Immature natural killer cell (primary cell): ENCODE data around the gene RFT1. TPM values are rescaled to one million over a fixed set of nuclear protein-coding genes. Genes with fewer than 3 reads are reported as not detected.

ENCODE experiments used
- DNase-seq, 3 donors: peaks; one replicate each; pipeline ENCODE4 v3.0.0; 2022; ENCODE audit warnings: mixed read lengths in 1 of 3
- H3K27ac Mint-ChIP-seq, 6 donors: one replicate each; pipeline ENCODE4 v1.8.0; 2020; ENCODE audit warnings: mixed read lengths in 6 of 6, mild to moderate bottlenecking in 5 of 6, inconsistent platforms in 4 of 6, moderate library complexity in 3 of 6
- H3K27me3 Mint-ChIP-seq, 3 donors: one replicate each; pipeline ENCODE4 v1.8.0; 2020 to 2021; ENCODE audit warnings: low read depth in 3 of 3, mild to moderate bottlenecking in 3 of 3, mixed read lengths in 3 of 3, moderate library complexity in 3 of 3, inconsistent platforms in 1 of 3
- H3K36me3 Mint-ChIP-seq, 3 donors: one replicate each; pipeline ENCODE4 v1.8.0; 2020; ENCODE audit warnings: mixed read lengths in 3 of 3, inconsistent platforms in 2 of 3, mild to moderate bottlenecking in 2 of 3
- H3K4me1 Mint-ChIP-seq, 2 donors: one replicate each; pipeline ENCODE4 v1.8.0; 2020; ENCODE audit warnings: inconsistent platforms in 2 of 2, mild to moderate bottlenecking in 2 of 2, mixed read lengths in 2 of 2, moderate library complexity in 1 of 2
- H3K4me3 Mint-ChIP-seq, 5 donors: one replicate each; pipeline ENCODE4 v1.8.0; 2020; ENCODE audit warnings: mild to moderate bottlenecking in 5 of 5, mixed read lengths in 5 of 5, inconsistent platforms in 3 of 5, moderate library complexity in 3 of 5
- H3K9me3 Mint-ChIP-seq, 6 donors: one replicate each; pipeline ENCODE4 v1.8.0; 2020; ENCODE audit warnings: mild to moderate bottlenecking in 6 of 6, mixed read lengths in 6 of 6, inconsistent platforms in 4 of 6, moderate library complexity in 3 of 6
- polyA plus RNA-seq, 3 donors: library from polyadenylated mRNA; unstranded; fragments of 300-500 nt; fragmentation: Illumina TruSeq; gene quantifications; one replicate each; pipeline ENCODE4 v1.2.3, GENCODE V29; 2021

The RFT1 gene
- polyA plus RNA-seq, 3 donors from 2014 or later: 14.2 to 29.2 (median 21.7) TPM

DNA sequence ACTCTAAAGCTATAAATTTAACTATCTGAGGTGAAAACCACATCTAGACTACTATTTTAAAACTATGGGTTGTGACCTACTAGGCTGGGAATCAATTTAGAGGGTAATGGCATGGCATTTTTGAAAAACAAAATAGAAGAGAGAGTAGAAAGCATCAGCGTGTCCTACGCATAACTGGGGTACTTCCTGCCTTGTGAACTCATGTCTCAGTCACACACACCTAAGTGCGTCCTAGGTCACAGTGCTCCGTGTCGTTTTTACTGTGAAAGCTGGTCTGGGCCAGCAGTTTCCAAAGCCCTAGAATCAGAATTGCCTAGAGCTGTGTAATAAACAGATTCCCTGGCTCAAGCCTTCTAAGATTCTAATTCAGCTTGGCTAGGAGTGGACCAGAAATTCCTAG is 32.3 kb downstream of the RFT1 start:
- no peak overlapping the region for H3K27ac Mint-ChIP-seq
- H3K4me3 Mint-ChIP-seq: no peak overlapping the region
- peaks cover 19 to 49% (median 21%) of the 10 kb centered on the region in 3 donors for H3K36me3 Mint-ChIP-seq
- peaks cover 0 to 2% (median 0%) of the 10 kb centered on the region in 3 donors for H3K27me3 Mint-ChIP-seq
- H3K4me1 Mint-ChIP-seq: no peaks in the 10 kb centered on the region
- no peaks in the 10 kb centered on the region for H3K9me3 Mint-ChIP-seq
- DNase-seq: no peak

DNA sequence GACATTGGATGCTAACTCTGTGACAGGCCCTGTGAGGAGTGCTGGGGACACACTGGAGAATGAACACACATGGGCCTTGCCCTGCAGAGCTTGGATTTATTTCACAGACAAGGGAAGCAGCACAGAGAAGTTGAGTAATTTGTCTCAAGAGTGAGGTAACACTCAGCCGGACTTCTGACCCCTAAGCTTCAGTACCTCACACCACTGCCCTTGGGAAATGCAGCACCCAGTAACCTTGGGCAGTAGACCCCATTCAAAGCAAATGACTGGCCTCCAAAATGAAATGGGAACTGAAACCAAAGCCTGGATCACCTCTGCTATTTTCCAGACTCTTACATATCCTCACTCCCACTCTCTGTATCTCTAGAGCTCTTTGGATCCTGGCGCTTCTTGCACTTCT is 37.3 kb downstream of the RFT1 start:
- DNase-seq: no peak
- Mint-ChIP-seq H3K4me1 (no peaks in the 10 kb centered on the region), H3K9me3 (no peaks in the 10 kb centered on the region), H3K4me3 (no peak overlapping the region), H3K27ac (no peak overlapping the region), H3K36me3 (peaks cover 11 to 35% (median 19%) of the 10 kb centered on the region in 3 donors), H3K27me3 (peaks cover 0 to 1% (median 0%) of the 10 kb centered on the region in 3 donors)

DNA sequence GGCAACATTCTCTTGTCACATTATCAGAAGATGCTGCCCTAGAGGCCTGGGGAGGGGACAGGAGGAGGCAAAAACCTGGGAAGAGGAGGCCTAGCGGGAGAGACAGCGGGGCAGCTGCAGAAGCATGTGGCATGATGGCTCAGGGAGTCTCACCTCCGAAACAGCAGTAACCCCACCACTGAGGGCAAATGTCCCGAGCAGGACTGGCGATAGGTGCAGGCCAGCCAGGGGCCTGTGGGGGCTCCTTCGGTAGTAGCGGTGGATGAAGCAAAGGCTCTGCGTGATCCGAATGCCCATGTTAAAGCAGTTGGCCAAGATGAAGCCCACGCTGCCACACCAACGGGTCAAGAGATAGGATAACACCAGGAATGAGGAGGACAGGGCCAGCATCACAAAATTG is 38.0 kb downstream of the RFT1 start:
- H3K36me3 Mint-ChIP-seq: peaks cover 6 to 35% (median 19%) of the 10 kb centered on the region in 3 donors
- no peak overlapping the region for H3K27ac Mint-ChIP-seq
- DNase-seq: no peak
- no peaks in the 10 kb centered on the region for H3K9me3 Mint-ChIP-seq
- H3K4me3 Mint-ChIP-seq: no peak overlapping the region
- peaks cover 0 to 1% (median 0%) of the 10 kb centered on the region in 3 donors for H3K27me3 Mint-ChIP-seq
- H3K4me1 Mint-ChIP-seq: no peaks in the 10 kb centered on the region

DNA sequence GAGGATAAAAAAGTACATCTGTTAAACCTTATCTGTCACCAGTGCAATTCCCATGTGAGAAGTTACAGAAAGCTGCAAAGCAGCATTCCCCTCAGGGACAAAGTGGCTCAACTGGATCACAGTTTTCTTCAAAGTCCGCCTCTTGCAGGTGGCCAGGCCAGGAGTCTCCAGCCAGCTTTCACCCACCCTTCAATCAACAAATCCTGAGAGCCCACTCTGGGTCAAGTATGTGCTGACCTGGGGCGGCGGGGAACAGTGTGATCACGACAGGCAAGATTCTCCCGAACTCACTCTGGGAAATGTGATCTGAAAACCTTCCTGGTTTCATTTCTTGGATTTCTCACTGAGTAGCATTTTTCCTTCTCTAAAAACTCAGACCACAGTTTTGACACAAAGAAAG is 39.2 kb downstream of the RFT1 start:
- Mint-ChIP-seq H3K9me3 (no peaks in the 10 kb centered on the region), H3K36me3 (peaks cover 4 to 34% (median 19%) of the 10 kb centered on the region in 3 donors), H3K4me3 (no peak overlapping the region), H3K27me3 (peaks cover 0 to 1% (median 0%) of the 10 kb centered on the region in 3 donors), H3K27ac (no peak overlapping the region), H3K4me1 (no peaks in the 10 kb centered on the region)
- no peak for DNase-seq

DNA sequence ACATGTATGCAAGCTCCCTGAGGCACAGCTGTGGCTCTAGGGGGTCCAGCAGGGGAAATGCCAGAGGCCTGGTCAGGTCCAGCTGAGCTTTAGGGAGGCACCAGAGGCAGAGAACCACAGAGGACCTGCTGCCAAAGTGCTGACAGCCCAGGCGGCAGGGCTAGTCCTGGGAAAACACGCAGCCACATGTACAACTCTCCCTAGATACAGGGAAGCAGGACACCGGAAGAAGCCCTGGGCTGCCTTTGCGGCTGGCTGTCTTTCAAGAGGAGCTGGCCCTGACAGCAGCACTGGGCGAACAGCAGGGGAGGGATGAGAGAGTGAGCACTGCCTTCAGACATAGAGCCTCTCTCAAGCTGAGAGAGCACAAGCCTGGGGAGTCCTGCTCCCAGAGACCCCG is 40.7 kb downstream of the RFT1 start:
- Mint-ChIP-seq H3K27me3 (peaks cover 0 to 1% (median 0%) of the 10 kb centered on the region in 3 donors), H3K4me3 (no peak overlapping the region), H3K27ac (no peak overlapping the region), H3K9me3 (no peaks in the 10 kb centered on the region), H3K36me3 (peaks cover 3 to 27% (median 19%) of the 10 kb centered on the region in 3 donors), H3K4me1 (no peaks in the 10 kb centered on the region)
- no peak for DNase-seq

DNA sequence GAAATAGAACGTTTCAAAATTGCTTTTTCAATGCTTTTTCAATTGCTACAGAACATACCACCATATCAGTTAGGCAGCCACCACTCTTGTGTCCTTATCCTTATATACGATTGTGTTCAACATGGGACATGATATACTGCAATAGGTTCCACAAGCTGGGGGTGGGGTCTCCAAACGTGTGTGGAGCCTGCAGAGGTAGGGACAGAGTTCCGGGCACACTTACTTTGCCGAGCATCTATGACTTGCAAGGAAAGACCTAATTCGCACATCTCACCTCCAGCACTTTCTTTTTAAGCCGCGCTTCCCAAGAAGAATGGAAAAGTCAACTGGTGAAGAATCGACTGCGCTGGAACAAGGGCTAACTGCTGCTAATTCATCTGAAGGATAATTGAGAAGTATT is 44.8 kb downstream of the RFT1 start:
- Mint-ChIP-seq H3K27ac (no peak overlapping the region), H3K36me3 (peaks cover 0 to 3% (median 0%) of the 10 kb centered on the region in 3 donors), H3K4me1 (no peaks in the 10 kb centered on the region), H3K4me3 (no peak overlapping the region), H3K9me3 (no peaks in the 10 kb centered on the region), H3K27me3 (peaks cover 0 to 1% (median 0%) of the 10 kb centered on the region in 3 donors)
- no peak for DNase-seq

DNA sequence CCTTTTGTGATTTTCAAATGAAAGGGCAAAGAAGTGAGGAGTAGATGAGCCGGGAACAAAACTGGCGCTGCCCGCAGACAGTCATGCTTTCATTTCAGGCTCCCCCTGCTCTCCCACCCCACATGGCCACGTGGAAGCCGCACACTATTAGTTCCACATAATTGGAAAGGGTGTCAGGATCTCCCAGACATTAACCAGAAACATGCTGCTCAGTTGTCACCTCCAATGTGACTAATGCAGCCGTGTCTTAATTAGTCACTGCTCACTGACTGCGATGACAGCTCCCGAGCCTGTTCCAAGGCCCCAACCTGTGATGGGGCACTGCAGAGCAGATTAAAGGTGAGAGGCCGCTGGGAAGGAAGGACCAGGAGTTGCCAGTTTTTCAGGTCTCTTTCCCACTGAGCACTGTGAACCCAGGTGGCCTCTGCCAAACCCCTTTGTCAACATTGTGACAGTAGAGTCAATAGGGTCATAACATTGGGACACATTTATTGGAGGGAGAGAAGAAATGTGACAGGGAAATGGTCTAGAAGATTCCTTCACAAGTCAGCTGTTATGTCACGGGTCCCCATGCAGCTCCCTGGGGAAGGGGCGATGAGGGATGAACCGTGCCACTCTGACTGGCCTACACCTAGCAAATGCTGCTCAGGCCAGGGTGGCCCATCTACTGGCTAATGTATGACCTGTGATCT is 45.8 kb downstream of the RFT1 start:
- H3K4me1 Mint-ChIP-seq: no peaks in the 10 kb centered on the region
- H3K27me3 Mint-ChIP-seq: peaks cover 0 to 1% (median 0%) of the 10 kb centered on the region in 3 donors
- H3K36me3 Mint-ChIP-seq: peaks cover 0 to 1% (median 0%) of the 10 kb centered on the region in 3 donors
- H3K4me3 Mint-ChIP-seq: no peak overlapping the region
- DNase-seq: no peak
- no peaks in the 10 kb centered on the region for H3K9me3 Mint-ChIP-seq
- peak overlapping the region in 1 of 6 donors; percentile 12 for H3K27ac Mint-ChIP-seq

DNA sequence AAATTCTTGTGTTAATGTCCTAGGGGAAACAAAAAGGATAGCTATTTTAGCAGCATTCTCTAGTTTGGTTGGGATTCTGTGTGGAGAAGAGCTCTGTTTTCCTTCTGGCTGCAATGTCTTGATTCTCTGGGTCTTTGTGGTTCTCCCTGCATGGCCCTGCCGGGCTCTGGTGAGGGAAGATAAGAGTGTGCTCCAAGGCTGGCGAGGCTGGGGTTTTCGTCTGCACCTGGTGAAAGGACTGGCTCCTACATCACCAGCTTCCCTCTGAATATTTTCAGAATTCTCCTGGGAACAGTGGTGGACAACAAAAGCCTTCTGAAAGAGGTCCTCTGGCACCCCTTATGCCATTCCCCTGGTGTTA is 46.3 kb downstream of the RFT1 start:
- peaks cover 0 to 1% (median 0%) of the 10 kb centered on the region in 3 donors for H3K27me3 Mint-ChIP-seq
- H3K9me3 Mint-ChIP-seq: no peaks in the 10 kb centered on the region
- no peak for DNase-seq
- no peaks in the 10 kb centered on the region for H3K36me3 Mint-ChIP-seq
- no peak overlapping the region for H3K4me3 Mint-ChIP-seq
- H3K4me1 Mint-ChIP-seq: no peaks in the 10 kb centered on the region
- H3K27ac Mint-ChIP-seq: peak overlapping the region in 1 of 6 donors; percentile 12

DNA sequence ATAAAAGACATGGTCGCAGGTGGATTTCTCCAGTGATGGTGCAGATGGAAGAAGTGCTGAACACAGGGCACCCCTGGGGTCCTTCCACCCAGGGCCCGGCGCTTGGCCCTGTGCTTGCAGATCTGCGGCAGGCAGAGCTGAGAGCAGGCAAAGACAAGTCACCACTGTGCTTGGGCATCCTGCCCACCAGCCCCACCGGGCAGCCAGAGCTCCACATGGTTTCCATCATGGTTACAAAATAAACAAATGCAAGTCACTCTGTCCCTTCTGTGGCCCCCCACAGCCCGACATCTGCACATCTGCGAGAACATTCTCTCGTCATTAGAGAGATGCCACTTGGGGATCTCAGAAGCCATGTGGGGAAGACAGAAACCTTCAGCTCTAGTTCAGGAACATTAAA is 46.7 kb downstream of the RFT1 start:
- H3K27me3 Mint-ChIP-seq: no peaks in the 10 kb centered on the region
- H3K4me1 Mint-ChIP-seq: no peaks in the 10 kb centered on the region
- H3K9me3 Mint-ChIP-seq: no peaks in the 10 kb centered on the region
- H3K36me3 Mint-ChIP-seq: no peaks in the 10 kb centered on the region
- no peak overlapping the region for H3K4me3 Mint-ChIP-seq
- peak overlapping the region in 1 of 6 donors; percentile 12 for H3K27ac Mint-ChIP-seq
- no peak for DNase-seq

DNA sequence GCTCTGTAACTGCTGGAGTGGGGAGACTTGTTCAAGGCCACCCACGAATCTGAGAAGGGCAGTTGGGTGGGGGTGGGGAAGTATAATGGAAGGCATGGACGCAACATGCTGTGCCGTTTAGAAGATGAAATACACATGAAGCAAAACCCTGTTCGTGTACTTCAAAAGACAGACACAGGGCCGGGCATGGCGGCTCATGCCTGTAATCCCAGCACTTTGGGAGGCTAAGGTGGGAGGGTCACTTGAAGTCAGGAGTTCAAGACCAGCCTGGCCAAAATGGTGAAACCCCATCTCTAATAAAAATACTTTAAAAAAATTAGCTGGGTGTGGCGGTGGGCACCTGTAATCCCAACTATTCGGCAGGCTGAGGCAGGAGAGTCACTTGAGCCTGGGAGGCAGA is 47.5 kb downstream of the RFT1 start:
- Mint-ChIP-seq H3K27ac (no peak overlapping the region), H3K4me1 (no peaks in the 10 kb centered on the region), H3K4me3 (no peak overlapping the region), H3K36me3 (no peaks in the 10 kb centered on the region), H3K9me3 (no peaks in the 10 kb centered on the region), H3K27me3 (no peaks in the 10 kb centered on the region)
- DNase-seq: no peak

DNA sequence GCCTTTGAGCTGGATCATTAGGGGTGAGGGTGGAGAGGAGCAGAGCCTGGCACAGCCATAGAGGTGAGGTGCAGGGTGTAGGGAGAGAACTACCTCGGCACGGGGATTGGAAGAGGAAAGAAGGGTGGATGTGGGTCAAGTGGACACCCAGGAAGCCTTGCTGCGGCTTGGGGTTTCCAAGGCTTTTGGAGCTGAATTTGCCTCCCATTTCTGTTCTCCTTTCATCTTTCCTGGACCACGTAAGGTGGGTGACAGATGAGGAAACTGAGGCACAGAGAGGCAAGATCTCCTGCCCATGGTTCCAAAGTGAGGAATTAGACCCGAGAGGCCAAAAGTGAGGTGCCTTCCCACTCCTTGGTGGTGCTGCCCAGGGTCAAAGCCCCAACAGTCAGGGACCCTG is 48.9 kb downstream of the RFT1 start:
- H3K27ac Mint-ChIP-seq: no peak overlapping the region
- H3K4me3 Mint-ChIP-seq: no peak overlapping the region
- peaks cover 0 to 1% (median 0%) of the 10 kb centered on the region in 3 donors for H3K27me3 Mint-ChIP-seq
- H3K9me3 Mint-ChIP-seq: no peaks in the 10 kb centered on the region
- no peak for DNase-seq
- no peaks in the 10 kb centered on the region for H3K36me3 Mint-ChIP-seq
- no peaks in the 10 kb centered on the region for H3K4me1 Mint-ChIP-seq

DNA sequence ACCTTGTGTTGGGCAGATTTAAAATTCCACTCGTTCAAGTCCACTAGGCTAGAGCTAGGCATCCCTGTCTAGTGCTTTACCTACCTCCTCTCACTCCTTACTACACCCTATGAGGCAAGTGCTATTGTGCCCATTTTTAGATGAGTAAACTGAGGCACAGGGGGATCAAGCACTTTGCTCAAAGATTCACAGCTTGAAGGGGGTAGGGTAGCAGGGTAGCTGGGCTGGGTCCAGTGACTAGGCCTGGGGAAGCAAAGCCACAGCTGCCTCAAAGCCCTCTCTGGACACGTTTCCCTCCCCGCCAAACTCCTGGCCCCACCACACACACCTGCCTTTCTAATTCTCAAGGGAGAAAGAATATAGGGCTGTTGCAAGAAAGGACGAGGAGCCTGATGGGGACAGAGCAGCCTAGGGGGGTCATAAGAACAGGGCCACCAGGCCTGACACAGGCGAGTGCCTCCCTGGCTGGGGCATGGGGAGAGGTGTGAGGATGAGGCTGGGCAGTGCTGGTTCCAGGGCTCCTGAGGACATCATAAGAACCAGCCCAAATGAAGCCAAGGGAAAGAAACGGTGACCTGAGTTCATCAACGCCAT is 49.5 kb downstream of the RFT1 start:
- Mint-ChIP-seq H3K27me3 (peaks cover 0 to 1% (median 0%) of the 10 kb centered on the region in 3 donors), H3K4me3 (no peak overlapping the region), H3K27ac (no peak overlapping the region), H3K36me3 (no peaks in the 10 kb centered on the region), H3K4me1 (no peaks in the 10 kb centered on the region), H3K9me3 (no peaks in the 10 kb centered on the region)
- DNase-seq: no peak

DNA sequence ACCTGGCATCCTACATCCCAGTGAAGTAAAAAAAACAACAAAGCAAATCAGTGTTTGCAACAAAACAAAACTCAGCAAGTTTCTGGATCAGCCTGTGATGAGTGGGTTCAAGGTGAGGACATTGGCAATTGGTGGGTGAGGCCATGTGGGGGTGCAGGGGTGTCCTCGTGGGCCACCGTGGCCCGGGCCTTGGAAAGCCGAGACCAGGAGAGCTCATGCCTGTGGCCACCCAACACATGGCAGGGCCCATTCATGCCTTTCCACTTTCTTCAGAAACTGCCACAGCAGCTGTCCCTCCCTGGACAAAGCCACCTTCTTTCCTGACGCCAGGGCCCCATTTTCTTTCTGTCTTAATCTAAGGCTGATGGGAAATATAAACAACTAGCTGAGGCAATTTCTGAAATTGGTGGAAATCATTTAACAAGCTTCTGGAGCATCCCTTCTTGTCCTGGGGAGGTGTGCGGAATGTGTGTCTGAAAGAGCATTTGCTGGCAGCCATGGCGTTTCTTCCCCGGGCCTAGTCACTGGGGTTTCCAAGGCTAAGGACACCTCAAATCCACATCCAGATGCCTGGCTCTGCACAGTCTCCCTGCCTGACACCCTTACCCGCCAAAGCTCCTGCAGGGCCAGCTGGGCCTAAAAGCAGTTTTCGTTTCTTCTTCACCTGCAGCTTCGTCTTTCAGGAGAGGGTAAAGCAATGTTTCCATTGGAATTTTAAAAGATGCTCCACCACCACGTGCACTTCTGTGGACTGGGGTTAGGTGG is 50.3 kb downstream of the RFT1 start:
- no peak for DNase-seq
- no peak overlapping the region for H3K27ac Mint-ChIP-seq
- H3K4me3 Mint-ChIP-seq: no peak overlapping the region
- no peaks in the 10 kb centered on the region for H3K36me3 Mint-ChIP-seq
- peaks cover 0 to 1% (median 0%) of the 10 kb centered on the region in 3 donors for H3K27me3 Mint-ChIP-seq
- no peaks in the 10 kb centered on the region for H3K9me3 Mint-ChIP-seq
- no peaks in the 10 kb centered on the region for H3K4me1 Mint-ChIP-seq

DNA sequence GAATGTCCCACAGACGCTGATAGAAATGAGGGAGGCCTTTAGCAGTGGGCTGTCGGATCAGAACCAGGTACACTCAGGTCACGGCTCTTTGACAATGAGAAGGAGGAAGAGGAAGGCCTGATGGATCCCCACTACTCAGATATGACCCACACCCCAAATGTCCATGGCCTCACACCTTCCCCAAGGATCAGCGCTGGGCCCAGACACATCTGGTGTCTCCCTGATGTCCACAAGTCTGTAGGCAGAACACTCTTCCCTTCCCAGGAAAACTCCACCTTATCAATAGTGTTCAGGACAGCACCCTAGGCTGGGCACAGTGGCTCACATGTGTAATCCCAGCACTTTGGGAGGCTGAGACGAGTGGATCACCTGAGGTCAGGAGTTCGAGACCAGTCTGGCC is 51.1 kb downstream of the RFT1 start:
- peaks cover 0 to 1% (median 0%) of the 10 kb centered on the region in 3 donors for H3K27me3 Mint-ChIP-seq
- H3K4me3 Mint-ChIP-seq: no peak overlapping the region
- DNase-seq: no peak
- H3K4me1 Mint-ChIP-seq: no peaks in the 10 kb centered on the region
- H3K27ac Mint-ChIP-seq: no peak overlapping the region
- no peaks in the 10 kb centered on the region for H3K9me3 Mint-ChIP-seq
- no peaks in the 10 kb centered on the region for H3K36me3 Mint-ChIP-seq
